DMS79 treated with DMSO at 0.1 percent for 48 hours (cell line): ENCODE measurements around the gene PLEKHH2.
"Not testable (repeated sequence)": the region's sequence is repeated elsewhere in the genome, so short reads cannot be mapped to it uniquely, and the experiment has no call there.

ENCODE experiments used
- DNase-seq: peaks from one replicate; lab custom pipeline; 2025; lab: John Stamatoyannopoulos, UW

PLEKHH2 gene

DNA sequence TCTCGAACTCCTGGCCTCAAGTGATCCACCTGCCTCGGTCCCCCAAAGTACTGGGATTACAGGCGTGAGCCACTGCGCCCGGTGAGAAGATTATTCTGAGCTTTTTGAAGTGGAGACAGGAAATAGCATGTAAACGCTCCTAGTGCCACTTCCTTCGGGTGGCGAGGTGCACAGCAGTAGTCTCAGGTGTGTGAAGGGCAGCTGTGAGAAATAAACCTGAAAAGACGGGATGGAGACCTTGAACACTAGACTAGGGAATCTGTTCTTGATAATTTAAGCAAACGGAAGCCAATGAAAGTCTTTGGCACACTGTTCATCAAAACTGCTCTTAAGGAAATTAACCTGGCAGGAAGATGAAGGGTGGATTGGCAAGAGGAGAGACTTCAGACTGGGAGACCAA lies 439 bp upstream of the PLEKHH2 start:
- no peak for DNase-seq

DNA sequence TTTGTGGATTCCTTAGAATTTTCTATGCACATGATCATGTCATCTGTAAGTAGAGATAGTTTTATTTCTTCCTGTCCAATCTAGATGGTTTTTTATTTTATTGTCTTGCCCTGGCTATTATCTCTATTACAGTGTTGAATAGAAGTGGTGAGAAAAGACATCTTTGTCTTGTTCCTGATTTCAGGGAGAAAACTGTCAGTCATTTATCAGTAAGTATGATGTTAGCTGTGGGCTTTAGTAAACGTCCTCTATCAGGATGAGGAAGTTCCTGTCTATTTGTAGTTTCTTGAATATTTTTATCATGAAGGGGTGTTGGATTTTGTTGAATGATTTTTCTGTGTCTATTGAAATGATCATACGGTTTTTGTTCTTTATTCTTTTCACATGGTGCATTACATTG lies 5.3 kb downstream of the PLEKHH2 start:
- DNase-seq, result no peak

DNA sequence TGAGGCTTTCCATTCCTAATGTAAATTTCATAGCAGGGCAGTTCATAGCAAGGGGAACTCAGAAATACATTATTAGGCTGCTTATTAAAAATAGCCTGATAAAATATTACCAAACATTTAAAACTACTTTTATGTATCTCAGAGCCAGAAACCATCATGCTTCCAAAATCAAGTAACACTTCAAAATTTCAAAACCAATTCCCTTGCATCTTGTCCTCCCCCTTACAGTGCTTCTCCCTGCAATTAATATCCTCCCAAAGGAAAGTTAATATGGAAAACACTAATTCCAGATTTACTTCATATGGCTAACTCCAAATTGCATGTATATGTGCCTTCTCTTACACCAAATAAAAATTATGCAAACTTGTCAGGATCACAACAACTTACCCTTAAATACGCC lies 6.6 kb downstream of the PLEKHH2 start:
- DNase-seq, result no peak

DNA sequence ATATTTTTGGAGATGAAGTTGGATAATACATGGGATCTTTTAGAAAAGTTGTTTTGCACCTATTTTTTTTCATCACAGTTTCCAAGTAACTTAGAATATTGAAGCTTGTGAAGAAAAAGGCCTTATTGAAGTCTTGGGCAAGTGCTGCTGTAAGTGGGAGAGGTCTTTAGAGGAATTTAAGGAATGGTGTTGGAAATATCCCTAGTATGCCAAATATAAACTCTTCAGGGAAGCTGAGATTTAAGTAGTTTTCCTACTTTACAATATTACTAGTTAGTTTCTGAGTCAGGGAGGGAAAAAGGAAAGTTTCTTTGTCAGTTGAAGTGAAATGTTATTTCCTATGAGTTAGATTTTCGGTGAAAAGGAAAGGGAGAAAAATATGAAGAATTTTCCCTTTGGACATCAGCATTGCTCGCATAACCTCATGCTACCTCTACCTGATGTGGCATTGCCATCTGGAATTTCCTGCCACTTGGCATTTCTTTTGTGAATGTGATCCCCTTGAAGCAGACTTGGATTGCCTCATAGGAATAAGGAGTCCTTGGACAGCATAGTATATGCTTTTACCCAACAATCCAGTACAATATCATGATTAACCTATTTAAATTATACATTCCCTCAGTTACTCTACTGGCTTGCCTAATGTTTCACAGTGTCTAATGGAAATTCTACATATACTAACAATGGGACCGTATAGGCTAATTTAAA lies 12.1 kb downstream of the PLEKHH2 start:
- no peak for DNase-seq

- DNase-seq, result no peak
Observed at GRCh38 chr2:43653506-43653905, 16.4 kb downstream of the PLEKHH2 start.

GRCh38 chr2:43657241-43657640 lies 20.2 kb downstream of the PLEKHH2 start:
- no peak for DNase-seq

DNA sequence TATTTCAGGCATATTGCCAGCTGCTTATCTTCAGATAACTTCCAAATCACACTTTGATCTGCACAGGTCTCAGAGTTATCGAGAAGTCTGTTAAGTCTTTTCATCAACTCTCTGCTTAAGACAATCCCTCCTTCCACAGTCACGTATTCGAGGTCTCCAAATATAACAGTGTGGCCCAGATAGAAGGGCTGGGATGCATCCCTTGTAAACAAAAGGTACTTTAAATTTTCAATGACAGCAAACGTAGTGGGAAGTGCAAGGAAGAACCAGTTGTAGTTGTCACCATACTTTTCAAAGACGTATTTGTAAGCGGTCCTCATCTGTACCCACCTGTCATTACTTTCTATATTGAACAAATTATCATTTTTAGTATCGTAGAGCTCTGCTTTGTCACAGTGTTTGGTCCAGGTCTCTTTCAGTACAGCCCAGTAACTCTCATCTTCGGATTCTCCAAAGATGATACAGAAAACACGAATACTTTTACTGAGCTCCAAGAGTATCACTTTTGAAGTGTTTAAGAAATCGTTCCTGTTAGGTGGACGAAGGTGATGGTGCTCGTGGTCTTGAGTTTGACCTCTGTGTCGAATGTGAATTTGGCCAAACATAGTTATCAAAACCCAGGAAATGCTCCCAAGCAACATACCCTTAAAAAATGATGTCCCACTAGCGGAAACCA lies 38.7 kb downstream of the PLEKHH2 start:
- DNase-seq, result no peak

DNA sequence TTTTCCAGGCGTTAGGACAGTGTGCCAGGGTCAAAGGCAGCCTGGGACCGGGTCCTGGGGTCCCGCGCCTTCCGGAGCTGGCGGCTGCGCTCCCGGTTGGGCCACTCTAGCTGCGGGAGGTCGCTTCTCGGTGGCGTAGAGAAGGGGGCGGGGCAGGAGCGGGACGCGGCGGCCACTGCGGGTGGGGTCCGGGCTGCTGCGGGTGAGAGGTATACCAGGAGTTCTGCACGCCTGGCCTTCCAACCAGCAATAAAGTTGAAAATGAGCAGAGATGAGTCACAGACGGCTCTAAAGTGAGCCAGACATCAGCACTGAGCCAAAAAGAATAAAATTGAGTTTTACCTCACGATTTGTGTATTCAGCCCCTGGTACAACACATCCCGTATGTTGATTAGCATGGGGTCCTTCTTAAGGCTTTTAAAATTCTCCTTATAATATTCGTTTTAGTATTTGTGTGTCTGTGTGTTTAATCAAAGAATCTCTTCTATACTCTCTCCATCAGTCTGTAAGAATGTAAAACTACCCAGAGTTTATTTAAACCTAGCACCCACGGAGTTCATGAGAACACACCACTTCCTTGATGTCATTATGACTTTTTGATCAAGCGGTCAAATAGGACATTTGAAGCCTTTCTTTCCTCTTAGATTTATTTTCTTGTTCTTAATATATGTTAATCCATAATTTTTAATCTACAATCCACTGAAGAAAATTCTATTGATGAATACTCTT lies 39.4 kb downstream of the PLEKHH2 start, which contains the start of gene C1GALT1C1L:
C1GALT1C1L (minus strand) TSS at position 108 of the 729 bp plus-strand sequence; CDS start at position 1, 107 bp downstream.
- peak; percentile 31 for DNase-seq

DNA sequence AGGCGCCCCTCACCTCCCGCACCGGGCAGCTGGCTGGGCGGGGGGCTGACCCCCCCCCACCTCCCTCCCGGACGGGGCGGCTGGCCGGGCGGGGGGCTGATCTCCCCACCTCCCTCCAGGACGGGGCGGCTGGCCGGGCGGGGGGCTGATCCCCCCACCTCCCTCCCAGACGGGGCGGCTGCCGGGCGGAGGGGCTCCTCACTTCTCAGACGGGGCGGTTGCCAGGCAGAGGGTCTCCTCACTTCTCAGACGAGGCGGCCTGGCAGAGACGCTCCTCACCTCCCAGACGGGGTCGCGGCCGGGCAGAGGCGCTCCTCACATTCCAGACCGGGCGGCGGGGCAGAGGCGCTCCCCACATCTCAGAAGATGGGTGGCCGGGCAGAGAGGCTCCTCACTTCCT lies 40.7 kb downstream of the PLEKHH2 start:
- DNase-seq, result not testable (repeated sequence)

GRCh38 chr2:43685357-43685756 lies 48.3 kb downstream of the PLEKHH2 start:
- DNase-seq, result no peak

DNA sequence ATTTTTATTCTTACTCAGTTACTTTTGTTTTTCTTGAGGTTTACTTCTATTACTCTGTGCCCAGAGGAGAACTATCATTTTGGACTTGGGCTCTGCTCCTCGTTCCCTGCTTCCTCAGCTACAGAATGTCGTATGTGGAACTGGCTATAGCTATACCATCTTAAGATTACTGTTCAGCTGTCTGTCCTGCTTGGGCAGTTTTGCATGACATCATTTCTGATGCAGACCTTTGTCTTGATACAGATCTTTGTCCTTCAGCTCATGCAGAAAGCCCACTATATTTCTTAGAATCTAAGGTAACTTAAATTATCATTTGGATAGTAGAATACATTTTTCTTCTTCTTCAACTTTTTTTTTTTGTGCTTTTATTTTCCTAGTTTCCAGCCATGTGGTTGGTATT lies 52.9 kb downstream of the PLEKHH2 start:
- no peak for DNase-seq

GRCh38 chr2:43692428-43692994 lies 55.5 kb downstream of the PLEKHH2 start:
- no peak for DNase-seq

GRCh38 chr2:43698140-43698539 lies 61.1 kb downstream of the PLEKHH2 start:
- DNase-seq, result not testable (repeated sequence)

DNA sequence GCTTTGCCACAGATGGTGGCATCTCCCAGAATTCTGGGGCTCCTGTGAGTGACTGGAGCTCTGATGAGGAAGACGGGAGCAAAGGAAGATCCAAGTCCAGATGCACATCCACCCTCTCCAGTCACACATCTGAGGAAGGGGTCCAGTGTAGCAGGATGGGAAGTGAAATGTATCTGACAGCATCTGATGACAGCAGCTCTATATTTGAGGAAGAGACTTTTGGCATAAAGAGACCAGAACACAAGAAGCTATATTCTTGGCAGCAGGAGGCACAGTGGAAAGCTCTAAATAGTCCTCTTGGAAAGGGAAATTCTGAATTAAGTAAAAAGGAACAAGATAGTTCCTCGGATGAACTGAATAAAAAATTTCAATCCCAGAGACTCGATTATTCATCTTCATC lies 62.7 kb downstream of the PLEKHH2 start:
- DNase-seq, result no peak

DNA sequence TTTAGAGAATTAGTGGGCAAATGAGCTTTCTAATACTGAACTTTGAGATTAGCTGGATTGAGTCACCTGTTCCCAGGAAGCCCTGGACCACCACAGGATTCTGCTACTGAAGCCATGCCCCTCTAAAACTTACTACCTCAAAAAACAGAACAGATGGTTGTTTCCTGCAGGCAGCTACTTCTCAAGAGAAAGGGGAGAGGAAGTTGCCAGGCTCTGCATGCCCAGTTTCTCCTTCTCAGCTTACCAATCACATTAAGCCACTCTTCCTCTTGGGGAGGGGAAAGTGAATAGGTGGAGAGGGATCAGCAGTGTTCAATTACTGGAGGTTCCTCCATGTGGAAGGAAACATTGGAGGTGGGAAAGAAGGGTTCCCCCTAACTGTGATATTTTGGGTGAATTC lies 64.1 kb downstream of the PLEKHH2 start:
- no peak for DNase-seq

DNA sequence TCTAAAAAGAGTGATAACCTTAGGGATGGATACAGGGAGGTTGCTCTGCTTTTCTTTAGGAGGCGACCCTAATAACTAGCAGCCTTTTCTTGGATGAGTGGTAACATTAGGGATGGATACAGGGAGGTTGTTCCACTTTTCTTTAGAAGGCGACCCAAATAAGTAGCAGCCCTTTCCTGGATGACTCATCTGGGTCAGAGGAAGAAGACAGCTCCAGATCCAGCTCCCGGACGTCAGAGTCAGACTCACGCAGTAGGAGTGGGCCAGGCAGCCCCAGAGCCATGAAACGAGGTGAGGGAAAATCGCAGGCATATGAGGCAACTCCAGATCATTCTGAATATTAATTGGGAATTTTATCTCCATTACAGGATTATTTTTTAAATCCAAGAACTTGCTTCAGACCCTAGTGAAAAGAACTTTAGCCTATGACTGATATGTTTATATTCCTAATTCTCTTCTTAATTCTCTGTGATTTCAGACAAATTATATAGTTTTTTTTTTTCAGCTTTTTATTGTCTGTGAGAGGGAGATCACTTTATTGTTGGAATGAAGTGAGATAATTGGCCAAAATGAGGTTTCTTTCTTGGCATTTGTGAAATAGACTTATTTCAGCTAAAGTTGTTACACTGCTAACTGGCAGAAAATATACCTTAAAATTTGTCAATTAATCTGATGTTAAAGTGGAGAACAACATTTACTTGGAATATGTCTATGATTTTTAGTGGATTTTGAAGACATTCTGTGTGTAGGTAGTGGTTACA lies 70.4 kb downstream of the PLEKHH2 start:
- DNase-seq, result no peak

DNA sequence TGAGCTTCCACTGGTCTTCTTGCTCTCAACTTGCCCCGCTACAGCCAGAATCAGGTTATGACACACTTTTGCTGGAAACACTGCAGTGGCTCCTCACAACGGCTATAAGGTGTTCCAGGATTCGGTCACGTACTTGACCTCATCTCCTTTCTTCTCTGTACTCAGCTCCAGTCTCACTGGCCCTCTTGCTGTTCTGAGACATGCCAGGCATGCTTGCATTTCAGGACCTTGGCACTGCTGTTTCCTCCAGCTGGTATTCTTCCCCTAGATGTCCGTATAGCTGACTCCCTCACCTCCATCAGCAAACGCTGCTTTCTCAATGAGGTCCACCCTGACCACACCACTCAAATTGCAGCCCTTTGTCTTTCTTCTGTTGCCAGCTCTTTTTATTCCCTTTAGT lies 71.1 kb downstream of the PLEKHH2 start:
- DNase-seq, result no peak

- no peak for DNase-seq
Observed at GRCh38 chr2:43708891-43709290, 71.8 kb downstream of the PLEKHH2 start.

DNA sequence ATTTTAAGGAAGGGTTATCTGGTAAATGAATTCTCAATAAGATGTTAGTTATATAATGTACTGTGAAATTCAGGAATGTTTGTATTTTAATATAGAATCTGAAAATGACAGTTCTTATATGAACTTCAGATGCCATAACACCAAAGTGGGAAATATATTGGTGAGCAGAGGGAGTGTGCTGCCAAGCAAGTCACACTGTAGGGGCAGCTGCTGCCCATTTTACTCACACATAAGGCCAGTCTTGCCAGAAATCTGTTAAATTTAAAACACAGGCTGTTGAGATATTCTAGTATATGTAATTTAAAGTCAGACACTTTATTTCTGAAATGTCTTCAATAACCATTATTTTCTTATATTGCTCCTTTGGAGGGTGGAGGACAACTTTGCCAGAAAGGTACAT lies 73.8 kb downstream of the PLEKHH2 start:
- DNase-seq, result no peak

DNA sequence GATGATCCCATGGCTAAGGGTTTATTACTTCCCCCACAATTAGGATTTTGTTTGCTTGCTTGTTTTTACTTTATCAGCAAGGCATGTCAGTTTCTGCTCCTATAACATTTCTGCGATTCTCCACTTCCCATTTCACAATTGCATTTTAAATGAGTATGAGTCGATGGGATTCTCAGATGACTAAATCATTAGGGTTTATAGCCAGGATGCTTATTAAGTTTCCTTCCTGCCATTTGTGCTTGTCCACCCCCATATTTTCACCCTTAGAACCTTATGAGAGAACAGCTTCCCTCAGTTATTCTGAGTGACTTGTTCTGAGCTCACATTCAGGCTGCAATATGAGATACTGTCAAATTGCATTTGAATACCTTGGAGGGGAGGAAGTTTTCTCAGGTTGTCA lies 77.1 kb downstream of the PLEKHH2 start:
- DNase-seq, result no peak

DNA sequence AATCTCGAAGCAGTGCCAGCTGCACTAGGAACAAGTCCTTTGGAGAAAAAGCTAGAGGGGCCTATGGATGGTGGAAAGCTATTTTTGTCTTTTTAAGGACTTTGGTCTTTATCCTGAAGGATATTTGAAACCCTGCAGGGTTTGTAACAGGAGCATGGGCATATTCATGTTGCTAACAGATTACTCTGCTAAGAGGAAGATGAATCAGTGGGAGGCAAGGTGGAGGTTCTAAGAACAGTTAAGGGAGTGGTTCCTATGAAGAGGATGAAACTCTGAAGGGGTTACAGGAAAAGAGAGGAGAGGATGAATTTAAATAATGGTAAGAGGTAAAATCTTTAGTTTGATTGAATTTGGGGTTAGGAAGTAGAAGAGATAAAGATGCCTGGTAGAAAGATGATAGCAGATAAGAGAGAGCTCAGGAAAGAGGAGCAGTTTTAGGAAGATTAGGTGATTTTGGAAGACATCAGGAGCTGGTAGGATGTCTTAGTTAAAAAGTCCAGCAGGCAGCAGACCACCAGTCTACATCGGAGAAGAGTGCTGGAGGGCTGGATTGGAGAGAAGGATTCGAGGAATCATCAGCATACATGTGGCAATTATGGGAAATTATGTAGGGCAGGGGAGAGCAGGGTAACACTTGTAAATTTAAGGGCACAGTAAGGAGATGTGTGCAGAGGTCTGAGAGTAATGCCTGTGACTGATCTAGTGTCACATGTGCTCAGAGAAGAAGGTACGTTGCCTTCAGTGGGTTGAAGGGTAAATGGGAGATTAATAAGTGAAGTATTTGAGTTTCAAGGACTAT lies 78.4 kb downstream of the PLEKHH2 start:
- no peak for DNase-seq
